Effector memory CD4-positive, alpha-beta T cell (primary cell): ENCODE results near the gene DBNL.

Source experiments
- DNase-seq, 3 donors: peaks; one replicate each; pipeline ENCODE4 v3.0.0-alpha.2; 2020
- H3K27ac ChIP-seq: 2 replicates; pipeline ENCODE4 v1.7.0; 2013; ENCODE audit warnings: mild to moderate bottlenecking, low read length, moderate library complexity; ENCODE audit not compliant: insufficient read depth, poor library complexity, severe bottlenecking
- H3K27me3 ChIP-seq: replicated peaks from 2 replicates; pipeline ENCODE4 v1.7.0; 2013; ENCODE audit warnings: mild to moderate bottlenecking, low read length; ENCODE audit not compliant: insufficient read depth, control insufficient read depth, poor library complexity, severe bottlenecking
- H3K36me3 ChIP-seq: 2 replicates; pipeline ENCODE4 v1.7.0; 2013; ENCODE audit warnings: mild to moderate bottlenecking, low read length, moderate library complexity; ENCODE audit not compliant: control insufficient read depth, insufficient read depth
- H3K4me1 ChIP-seq: 2 replicates; pipeline ENCODE4 v1.7.0; 2013; ENCODE audit warnings: low read length, mild to moderate bottlenecking; ENCODE audit not compliant: control insufficient read depth, insufficient read depth, poor library complexity, severe bottlenecking
- H3K4me3 ChIP-seq: 2 replicates; pipeline ENCODE4 v1.7.0; 2013; ENCODE audit warnings: low read length, low read depth, mild to moderate bottlenecking; ENCODE audit not compliant: insufficient read depth, poor library complexity, severe bottlenecking
- H3K9me3 ChIP-seq: 2 replicates; pipeline ENCODE4 v1.7.0; 2013; ENCODE audit warnings: mild to moderate bottlenecking, low read length, moderate library complexity; ENCODE audit not compliant: control insufficient read depth

Gene DBNL

GRCh38 chr7:44085546-44085945 is 41.0 kb downstream of the DBNL start:
- H3K36me3 ChIP-seq = peaks cover under 1% of the 10 kb centered on the region
- H3K27me3 ChIP-seq = no peaks in the 10 kb centered on the region
- no peaks in the 10 kb centered on the region for H3K9me3 ChIP-seq
- no peak overlapping the region for H3K27ac ChIP-seq
- H3K4me3 ChIP-seq = no peak overlapping the region
- peaks cover 9% of the 10 kb centered on the region for H3K4me1 ChIP-seq
- no peak for DNase-seq

DNA sequence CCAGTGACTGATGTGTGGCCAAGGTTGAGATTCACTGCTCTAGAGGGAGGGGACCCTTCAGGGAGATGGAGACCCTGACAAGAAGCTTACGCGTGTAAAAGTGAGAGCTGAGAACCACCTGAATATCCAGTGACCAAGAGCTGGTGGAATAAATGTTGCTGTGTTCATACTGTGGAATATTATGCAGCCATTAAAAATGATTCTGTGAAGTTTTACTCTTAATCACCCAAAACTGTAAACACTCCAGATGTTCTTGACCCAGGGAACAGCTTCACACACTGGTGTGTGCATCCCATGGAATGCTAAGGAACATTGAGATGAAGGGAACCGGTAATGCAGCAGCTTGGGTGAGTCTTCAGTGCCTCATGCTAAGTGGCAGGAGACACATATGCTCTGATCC is 42.1 kb downstream of the DBNL start:
- DNase-seq = no peak
- Histone ChIP-seq H3K4me3 (no peak overlapping the region), H3K27ac (no peak overlapping the region), H3K36me3 (no peaks in the 10 kb centered on the region), H3K27me3 (no peaks in the 10 kb centered on the region), H3K4me1 (no peaks in the 10 kb centered on the region), H3K9me3 (no peaks in the 10 kb centered on the region)

GRCh38 chr7:44087911-44088838 is 43.7 kb downstream of the DBNL start:
- no peak for DNase-seq
- H3K4me1 ChIP-seq = no peaks in the 10 kb centered on the region
- H3K4me3 ChIP-seq = no peak overlapping the region
- H3K27me3 ChIP-seq = no peaks in the 10 kb centered on the region
- H3K9me3 ChIP-seq = no peaks in the 10 kb centered on the region
- no peak overlapping the region for H3K27ac ChIP-seq
- no peaks in the 10 kb centered on the region for H3K36me3 ChIP-seq

DNA sequence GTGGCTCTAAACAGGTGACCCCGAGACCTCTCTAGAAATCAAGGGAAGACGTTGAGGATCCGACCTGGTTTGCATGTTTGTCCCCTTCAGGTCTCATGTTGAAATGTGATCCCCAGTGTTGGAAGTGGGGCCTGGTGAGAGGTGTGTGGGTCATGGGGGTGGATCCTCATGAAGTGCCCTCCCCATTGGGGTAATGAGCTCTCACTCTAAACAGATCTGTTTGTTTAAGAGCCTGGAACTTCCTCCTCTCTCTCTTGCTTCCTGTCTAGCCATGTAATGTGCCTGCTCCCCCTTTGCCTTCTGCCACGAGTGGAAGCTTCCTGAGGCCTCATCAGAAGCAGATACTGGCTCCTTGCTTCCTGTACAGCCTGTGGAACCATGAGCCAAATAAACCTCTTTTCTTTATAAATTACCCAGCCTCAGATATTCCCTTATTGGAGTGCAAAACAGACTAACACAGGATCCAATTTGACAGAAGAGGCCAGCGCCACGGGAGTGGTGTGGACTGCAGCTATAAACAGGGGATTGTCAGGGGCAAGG is 48.7 kb downstream of the DBNL start:
- Histone ChIP-seq H3K36me3 (no peaks in the 10 kb centered on the region), H3K27ac (no peak overlapping the region), H3K4me3 (no peak overlapping the region), H3K9me3 (no peaks in the 10 kb centered on the region), H3K4me1 (no peaks in the 10 kb centered on the region), H3K27me3 (no peaks in the 10 kb centered on the region)
- no peak for DNase-seq

GRCh38 chr7:44094365-44094764 is 49.9 kb downstream of the DBNL start:
- Histone ChIP-seq H3K36me3 (no peaks in the 10 kb centered on the region), H3K4me3 (no peak overlapping the region), H3K9me3 (no peaks in the 10 kb centered on the region), H3K27ac (no peak overlapping the region), H3K4me1 (no peaks in the 10 kb centered on the region), H3K27me3 (no peaks in the 10 kb centered on the region)
- DNase-seq = no peak

GRCh38 chr7:44094883-44095592 is 50.5 kb downstream of the DBNL start:
- Histone ChIP-seq H3K9me3 (no peaks in the 10 kb centered on the region), H3K4me3 (no peak overlapping the region), H3K27ac (no peak overlapping the region), H3K4me1 (no peaks in the 10 kb centered on the region), H3K36me3 (no peaks in the 10 kb centered on the region), H3K27me3 (no peaks in the 10 kb centered on the region)
- no peak for DNase-seq

- no peak overlapping the region for H3K27ac ChIP-seq
- no peaks in the 10 kb centered on the region for H3K27me3 ChIP-seq
- no peaks in the 10 kb centered on the region for H3K36me3 ChIP-seq
- no peak for DNase-seq
- no peaks in the 10 kb centered on the region for H3K9me3 ChIP-seq
- no peaks in the 10 kb centered on the region for H3K4me1 ChIP-seq
- no peak overlapping the region for H3K4me3 ChIP-seq
These were observed 51.3 kb downstream of the DBNL start for GRCh38 chr7:44095781-44096180.

DNA sequence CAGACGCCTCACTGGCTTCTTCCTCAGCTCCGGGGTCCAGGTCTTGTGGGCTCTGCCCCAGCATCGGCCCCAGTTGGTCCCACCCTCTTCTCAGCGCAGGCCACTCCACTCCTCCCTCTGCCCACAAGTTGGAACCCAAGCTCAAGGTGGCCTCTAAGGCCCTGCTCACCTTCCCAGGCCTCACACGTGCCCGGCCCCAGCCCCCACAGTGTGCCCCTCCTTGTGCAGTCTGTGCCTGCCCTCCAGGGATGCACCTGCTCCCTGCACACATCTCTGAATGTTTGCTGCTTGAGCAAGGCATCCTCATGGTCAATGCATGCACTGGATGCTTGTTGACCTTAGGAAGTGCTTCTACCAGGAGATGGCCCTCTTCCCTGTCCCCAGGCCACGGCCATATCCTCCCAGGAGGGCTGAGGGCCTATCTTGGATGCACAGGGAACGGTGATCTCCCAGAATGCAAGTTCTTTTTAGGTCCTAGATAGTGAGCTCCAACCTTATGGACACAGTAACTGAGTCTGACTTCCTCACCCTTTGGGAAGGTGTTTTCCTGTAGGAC is 51.9 kb downstream of the DBNL start:
- Histone ChIP-seq H3K27me3 (no peaks in the 10 kb centered on the region), H3K27ac (no peak overlapping the region), H3K36me3 (no peaks in the 10 kb centered on the region)

GRCh38 chr7:44097064-44097932 is 52.8 kb downstream of the DBNL start:
- Histone ChIP-seq H3K9me3 (no peaks in the 10 kb centered on the region), H3K4me3 (no peak overlapping the region), H3K27ac (no peak overlapping the region), H3K36me3 (no peaks in the 10 kb centered on the region), H3K27me3 (no peaks in the 10 kb centered on the region), H3K4me1 (no peaks in the 10 kb centered on the region)
- DNase-seq = no peak

More for the DNA sequence above, 51.9 kb downstream of the DBNL start:
- Histone ChIP-seq H3K9me3 (no peaks in the 10 kb centered on the region), H3K4me3 (no peak overlapping the region), H3K4me1 (no peaks in the 10 kb centered on the region)
- DNase-seq = no peak
